PFSK-1 (cell line): ENCODE data around the gene SLCO6A1.

ENCODE experiments used
- REST ChIP-seq, 2 experiments: IDR thresholded peaks; 2 replicates each; pipeline versions ENCODE4 v1.6.1 to v1.8.0; 2011 to 2012; ENCODE audit warnings: low read depth in 2 of 2, low read length in 2 of 2, control low read depth in 1 of 2, inconsistent platforms in 1 of 2, mild to moderate bottlenecking in 1 of 2, moderate library complexity in 1 of 2; ENCODE audit not compliant: insufficient read depth in 1 of 2
- SIN3A ChIP-seq: IDR thresholded peaks from 2 replicates; pipeline ENCODE4 v1.6.1; 2012; ENCODE audit warnings: mild to moderate bottlenecking, low read length, moderate library complexity, borderline replicate concordance; ENCODE audit not compliant: insufficient read depth
- TAF1 ChIP-seq: IDR thresholded peaks from 2 replicates; pipeline ENCODE4 v1.6.1; 2012; ENCODE audit warnings: low read length, control low read depth, borderline replicate concordance; ENCODE audit not compliant: insufficient read depth

DNA sequence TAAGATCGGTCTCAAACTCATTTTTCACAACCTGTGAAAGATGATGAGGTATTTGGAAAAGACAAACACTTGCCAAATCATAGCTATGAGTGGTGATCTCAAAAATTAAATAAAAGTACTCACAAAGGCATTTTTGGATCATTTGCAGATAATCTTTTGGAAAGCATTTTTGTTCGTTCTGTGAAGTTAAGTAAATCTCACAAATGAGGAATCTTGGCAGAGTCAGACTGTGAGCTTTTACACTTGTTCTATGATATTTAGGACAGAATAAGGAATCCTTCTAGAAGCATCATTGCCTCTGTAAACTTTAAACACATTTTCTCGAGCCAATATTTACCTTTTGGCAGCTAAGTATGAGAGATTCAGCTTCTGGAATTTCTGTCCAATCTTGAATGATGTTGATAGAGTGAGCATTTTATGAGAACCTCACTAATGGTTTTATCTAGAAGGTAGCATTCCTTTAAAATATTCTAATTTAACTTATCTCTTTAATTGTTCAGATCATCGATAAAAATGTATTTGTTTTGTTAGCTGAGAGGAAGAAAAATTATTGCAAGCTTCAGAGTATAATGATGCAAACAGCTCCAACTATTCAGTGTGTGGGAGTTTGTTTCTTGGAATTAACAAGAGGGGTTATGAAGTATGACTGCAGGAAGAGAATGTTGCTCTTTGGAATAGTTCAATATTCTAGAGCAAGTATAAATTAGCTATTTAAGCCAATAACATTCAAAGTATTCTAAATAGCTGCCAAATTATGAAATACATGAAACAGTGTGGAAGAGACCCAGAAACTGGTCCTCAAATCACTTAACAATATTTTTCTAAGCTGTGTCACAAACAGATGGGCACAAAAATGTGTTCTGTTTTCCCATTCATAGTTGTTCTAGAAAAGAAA, 48.6 kb upstream of the SLCO6A1 start:
- TF ChIP-seq REST (IDR thresholded peaks at IDR 0.05; ENCODE audit: insufficient read depth in 1 of 2, low read depth in 2 of 2, low read length in 2 of 2) (no peak), SIN3A (no peak), TAF1 (no peak)
